Left renal cortex interstitium (tissue), 4 donors: ENCODE results near the gene KCNN2. TPM values are rescaled to one million over a fixed set of nuclear protein-coding genes. Genes with fewer than 3 reads are reported as not detected.
A peak's percentile ranks its signal among the peaks of the same experiment; 100 is the strongest.
"Not testable (repeated sequence)": the region's sequence is repeated elsewhere in the genome, so short reads cannot be mapped to it uniquely, and the experiment has no call there.

Source experiments
- DNase-seq, 4 donors: peaks; one replicate each; pipeline ENCODE4 v3.0.0-alpha.2; 2013; ENCODE audit warnings: low read depth in 4 of 4, low spot score in 2 of 4, missing footprints in 1 of 4
- polyA plus RNA-seq, 4 donors: library from polyadenylated mRNA; unstranded; fragments of 120-200 nt; gene quantifications; one replicate each; pipeline ENCODE4 v1.2.1, GENCODE V29; 2013; ENCODE audit not compliant: insufficient read length in 4 of 4

KCNN2 gene
- polyA plus RNA-seq, 4 donors: 3.7 to 7.6 (median 4.9) TPM

GRCh38 chr5:114418176-114419066 lies 56.6 kb downstream of the KCNN2 start:
- peak in 1 of 4 donors; percentile 15 for DNase-seq

DNA sequence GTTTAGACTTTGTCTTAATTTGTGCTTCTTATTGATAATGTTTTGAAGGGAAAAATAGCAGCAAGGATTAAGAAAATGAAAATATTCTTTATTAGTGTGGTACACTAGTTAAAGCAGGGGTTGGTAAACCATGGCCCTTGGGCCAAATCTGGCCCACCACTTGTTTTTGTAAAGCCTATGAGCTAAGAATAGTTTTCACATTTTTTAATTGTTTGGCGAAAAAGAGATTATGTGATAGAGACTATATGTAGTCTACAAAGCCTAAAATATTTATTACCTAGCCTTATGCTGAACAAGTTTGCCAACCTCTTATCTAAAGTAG lies 57.2 kb downstream of the KCNN2 start:
- DNase-seq: no peak

DNA sequence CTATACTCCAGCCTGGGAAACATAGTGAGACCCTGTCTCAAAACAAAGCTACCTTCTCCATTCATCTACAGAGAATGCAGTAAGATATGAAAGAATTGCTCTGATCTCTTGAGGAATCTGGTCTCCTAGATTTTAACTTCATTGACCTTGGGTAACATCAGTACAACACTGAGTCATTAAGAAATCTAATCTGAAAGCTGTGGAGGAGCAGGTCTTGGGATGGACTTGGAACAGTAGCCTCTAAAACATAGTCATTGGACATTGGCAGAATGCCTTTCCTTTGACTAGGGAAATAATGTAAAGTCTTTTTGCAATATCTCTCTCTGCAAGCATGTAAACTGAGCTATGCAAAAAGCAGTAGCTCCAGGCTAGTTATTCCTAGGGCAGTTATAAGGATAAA lies 58.1 kb downstream of the KCNN2 start:
- no peak for DNase-seq

- DNase-seq: no peak
These were observed 65.3 kb downstream of the KCNN2 start for GRCh38 chr5:114427204-114427603.

GRCh38 chr5:114430532-114430931 lies 68.7 kb downstream of the KCNN2 start:
- no peak for DNase-seq

- not testable (repeated sequence) for DNase-seq
These were observed 70.8 kb downstream of the KCNN2 start for GRCh38 chr5:114432684-114433083.

DNA sequence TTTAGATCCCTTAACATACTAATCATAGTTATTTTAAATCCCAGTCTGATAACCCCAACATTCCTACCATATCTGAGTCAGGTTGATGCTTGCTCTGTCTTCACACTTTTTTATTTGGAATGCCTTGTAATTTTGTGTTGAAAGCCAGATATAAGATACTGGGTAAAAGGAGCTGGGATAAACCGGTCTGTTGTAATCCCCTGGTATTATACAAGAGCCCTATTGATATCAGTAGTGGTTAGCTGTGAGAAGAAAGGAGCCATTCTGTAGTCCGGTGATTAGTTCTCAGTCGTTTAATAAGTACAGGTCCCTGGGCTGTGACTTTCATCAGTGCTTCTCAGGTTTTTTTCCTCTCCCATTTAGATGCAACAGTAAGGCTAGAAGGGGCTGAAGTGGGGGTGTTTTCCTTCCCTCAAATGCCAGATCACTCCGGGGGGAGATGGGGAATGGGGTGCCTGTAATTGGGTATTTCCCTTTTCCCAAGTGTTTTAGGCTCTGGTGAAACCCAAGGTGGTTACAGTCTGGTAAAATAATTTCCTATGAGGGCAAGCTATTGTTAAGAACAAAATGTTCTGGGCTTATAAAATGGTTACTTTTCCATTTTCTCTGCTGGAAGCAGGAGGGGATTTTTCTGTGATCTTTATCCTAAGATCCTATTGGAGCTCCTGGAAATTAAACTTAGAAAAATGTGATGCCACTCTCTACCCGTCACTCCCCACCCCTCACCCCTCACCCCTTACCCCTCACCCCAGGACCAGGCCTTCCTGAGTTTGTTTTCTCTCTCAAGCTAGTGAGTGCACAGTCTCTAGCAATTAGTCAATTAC lies 72.7 kb downstream of the KCNN2 start:
- DNase-seq: no peak

GRCh38 chr5:114435220-114435481 lies 73.3 kb downstream of the KCNN2 start:
- no peak for DNase-seq

- DNase-seq: no peak
These were observed 74.0 kb downstream of the KCNN2 start for GRCh38 chr5:114435885-114436299.

DNA sequence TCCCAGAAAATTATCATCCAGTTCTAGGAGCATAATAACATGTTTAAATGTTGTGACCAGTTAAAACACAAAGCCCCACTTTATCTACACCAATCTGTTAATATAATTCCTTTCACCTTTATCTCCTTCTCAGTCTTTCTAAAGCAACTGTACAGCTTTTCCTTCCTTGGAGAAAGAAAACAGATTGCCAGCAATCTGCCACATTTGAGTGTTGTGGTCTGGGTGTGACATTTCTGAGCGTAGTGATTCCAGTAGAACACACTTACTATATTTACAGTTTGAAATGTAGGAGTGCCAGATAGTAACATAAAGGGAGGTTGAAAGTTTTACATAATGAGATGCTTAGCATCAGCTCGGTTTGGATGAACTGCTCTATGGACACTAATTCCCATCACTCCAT lies 76.1 kb downstream of the KCNN2 start:
- DNase-seq: no peak

- DNase-seq: no peak
These were observed 76.6 kb downstream of the KCNN2 start for GRCh38 chr5:114438471-114438870.

DNA sequence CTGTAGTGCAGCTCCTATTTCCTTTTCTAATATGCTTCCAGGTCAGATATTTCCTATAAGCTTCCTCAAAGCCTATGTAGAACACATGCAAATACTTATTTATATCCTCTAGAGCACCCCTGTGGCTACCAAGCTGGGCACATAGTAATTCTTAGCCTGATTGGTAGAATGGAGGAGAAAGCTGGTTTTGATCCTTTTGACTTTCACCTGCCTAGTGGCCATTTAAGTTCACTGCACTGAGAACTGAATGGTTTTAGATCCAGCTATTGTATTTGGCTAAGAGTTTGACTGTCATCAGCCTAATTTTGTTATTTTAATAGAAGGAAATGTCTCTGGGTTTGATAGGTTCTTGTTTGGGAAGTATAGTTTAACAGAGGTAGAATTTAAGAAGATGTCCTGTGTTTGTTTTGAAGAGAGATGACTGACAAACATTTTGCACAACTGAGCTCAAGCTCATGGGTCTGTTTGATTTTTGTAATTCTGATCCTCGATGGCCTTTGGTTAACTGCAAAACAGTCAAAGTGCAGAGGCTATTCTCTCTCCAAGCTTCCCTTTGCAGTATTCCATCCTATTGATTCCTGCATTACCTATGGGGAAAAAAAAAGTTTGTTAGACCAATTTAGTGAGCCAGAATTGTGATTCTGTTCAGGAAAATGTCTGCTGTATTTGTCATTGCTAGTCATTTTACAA lies 85.4 kb downstream of the KCNN2 start:
- DNase-seq: no peak

DNA sequence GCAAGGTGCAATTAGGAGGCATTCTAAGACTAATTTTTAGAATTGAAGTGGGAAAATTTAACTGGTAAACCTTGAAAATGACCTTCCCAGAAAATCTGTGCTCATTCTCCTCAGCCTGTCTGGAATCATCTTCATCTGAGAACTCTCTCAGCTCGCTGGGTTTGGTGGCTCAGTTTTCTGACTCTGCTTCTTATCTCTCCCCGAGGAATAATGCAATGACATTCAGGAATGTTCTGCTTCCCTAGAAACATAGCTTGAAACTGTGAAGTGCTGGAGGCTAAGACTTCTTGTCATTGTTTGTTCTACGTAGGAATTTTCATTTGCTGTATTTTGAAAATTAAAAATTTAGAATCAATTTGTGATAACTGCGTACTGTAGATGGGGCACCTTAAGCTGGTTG lies 86.6 kb downstream of the KCNN2 start:
- DNase-seq: no peak

DNA sequence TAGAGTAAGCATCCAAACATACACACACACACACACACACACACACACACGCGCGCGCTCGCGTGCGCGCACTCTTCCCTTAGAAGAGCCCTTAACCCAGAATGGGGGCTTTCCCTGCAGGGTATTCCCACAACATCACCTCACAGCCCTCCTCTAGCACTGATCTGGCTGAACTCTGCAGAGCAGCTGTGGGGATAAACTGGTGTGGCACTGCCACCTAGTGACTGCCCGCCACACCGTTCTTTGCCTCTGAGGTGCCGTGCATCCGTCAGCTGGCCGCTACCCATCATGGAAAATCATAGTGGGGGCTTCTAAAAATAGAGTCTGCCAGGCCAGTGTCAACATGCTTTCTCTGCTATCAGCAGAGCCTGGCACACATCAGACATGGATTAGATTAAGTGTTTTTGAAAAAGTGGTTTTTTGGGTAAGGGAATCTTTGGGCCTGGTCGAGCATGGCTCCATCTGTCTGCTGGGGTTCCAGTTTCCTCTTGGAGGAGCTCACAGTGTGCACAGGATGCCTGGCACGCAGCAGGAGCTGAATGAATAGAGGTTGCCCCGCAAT lies 88.1 kb downstream of the KCNN2 start:
- peak; percentile 27 to 43 (median 34) for DNase-seq

DNA sequence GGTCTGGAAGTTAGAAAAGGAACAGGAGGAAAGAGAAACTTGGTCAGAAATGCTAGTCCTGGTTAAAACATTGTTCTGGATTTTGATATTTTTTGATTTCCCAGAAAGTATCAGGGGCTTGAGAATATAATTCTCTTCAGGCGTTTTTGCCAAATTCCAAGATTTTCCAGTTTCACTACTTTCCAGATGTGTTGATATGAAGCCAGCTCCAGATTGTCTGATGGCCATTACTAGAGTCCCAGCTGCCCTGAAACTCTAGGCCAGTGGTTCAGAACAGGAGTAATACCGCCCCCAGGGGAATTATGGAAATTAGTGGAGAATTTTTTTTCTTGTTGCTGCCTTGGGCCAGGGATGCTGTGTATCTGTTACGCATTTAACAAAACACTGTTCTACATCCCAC lies 88.6 kb downstream of the KCNN2 start:
- DNase-seq: no peak

DNA sequence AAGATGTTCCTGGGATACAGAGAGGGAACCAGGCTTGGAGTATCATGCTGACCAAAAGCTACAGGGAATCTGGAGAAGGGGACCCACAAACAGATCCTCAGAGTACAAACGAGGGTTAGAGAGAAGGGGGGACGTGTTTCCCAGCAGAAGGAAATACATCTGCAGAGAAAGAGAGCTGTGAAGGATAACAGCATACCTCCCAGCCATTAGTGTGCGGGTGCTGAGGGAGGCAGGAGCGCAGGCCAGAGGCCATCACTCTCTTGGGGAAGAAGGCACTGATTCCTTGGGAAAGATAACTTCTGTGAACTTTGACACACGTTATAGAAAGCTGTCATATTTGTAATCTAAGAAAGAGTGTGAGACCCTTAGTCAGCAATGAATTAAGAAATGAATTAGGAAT lies 96.9 kb downstream of the KCNN2 start:
- DNase-seq: no peak

DNA sequence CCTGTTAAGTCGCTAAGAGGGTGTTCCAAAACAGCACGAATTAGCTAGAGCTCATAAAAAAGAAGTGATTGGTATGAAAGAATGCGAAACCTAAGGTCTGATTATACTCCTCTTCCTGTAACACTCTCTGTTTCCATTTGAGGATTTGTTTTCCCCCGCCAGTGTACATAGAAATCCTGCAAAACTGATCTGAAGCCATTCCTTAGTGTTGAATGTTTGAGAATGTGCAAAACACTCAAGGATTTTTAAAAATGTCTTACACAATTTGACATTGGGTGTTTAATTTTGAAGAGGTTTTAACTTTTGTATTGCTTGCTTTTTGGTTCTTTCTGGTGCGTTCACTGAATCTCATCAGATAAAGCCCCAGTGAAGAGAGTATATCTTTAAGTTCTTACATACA lies 105.3 kb downstream of the KCNN2 start:
- DNase-seq: no peak

DNA sequence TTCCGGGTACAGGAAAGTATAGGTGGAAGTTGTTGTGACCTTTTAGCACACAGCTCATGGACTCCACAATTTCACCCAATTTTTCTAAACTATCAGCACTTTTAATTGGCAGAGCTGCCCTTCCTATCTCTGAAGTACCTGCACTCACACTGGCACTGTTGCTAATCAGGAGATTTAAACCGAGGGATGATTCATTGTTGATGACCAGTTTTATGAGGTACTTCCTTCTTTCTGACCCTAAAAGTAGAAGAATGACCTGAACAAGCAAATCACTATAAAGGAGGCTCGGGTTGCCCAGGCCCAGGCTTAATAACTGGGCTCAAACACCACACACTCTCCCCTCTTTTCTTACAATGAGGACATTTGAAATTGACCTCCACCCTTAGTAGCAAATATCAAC lies 105.9 kb downstream of the KCNN2 start:
- DNase-seq: no peak

- DNase-seq: no peak
These were observed 107.5 kb downstream of the KCNN2 start for GRCh38 chr5:114469372-114469771.

- DNase-seq: no peak
These were observed 109.7 kb downstream of the KCNN2 start for GRCh38 chr5:114471529-114471928.

- no peak for DNase-seq
These were observed 111.7 kb downstream of the KCNN2 start for GRCh38 chr5:114473541-114473940.
